ENCODE results near the gene ZNF784.

GRCh38 chr19:55641426-55642152 lies 17.2 kb upstream of the ZNF784 start:
- no peak for TF ChIP-seq GATA3 (IDR thresholded peaks at IDR 0.05; ENCODE audit: low read depth, low read length)
- no peak for TF ChIP-seq GATA2 (IDR thresholded peaks at IDR 0.05; ENCODE audit: low read depth, low read length)

Data from SH-SY5Y (cell line).